Stomach (tissue), 4 donors: ENCODE measurements around the gene ATOH7.

Source experiments
- EP300 ChIP-seq: sonication (generic); formaldehyde crosslinking; IDR thresholded peaks from one replicate; pipeline ENCODE4 v1.6.1; 2017; ENCODE audit warnings: antibody characterized with exemption
- POLR2A ChIP-seq, 4 donors: fragments of 450-650 bp; IDR thresholded peaks; one replicate each; pipeline ENCODE4 v1.6.1; 2016; ENCODE audit warnings: antibody characterized with exemption in 4 of 4, control low read depth in 2 of 4, mild to moderate bottlenecking in 1 of 4, moderate library complexity in 1 of 4
- POLR2AphosphoS5 ChIP-seq, 3 donors: sonication (generic); formaldehyde crosslinking; IDR thresholded peaks; one replicate each; pipeline ENCODE4 v1.6.1; 2016; ENCODE audit warnings: antibody characterized with exemption in 3 of 3
- TF ChIP-seq, protein P1 (sequence below), 7 experiments: fragments of 450-650 bp in 4 of 7; fragments of 200-600 bp in 3 of 7; sonication (generic) in 3 of 7; IDR thresholded peaks; one replicate each; pipeline ENCODE4 v1.5.1; 2016 to 2019; ENCODE audit warnings: antibody characterized with exemption in 7 of 7, control low read depth in 2 of 7, mild to moderate bottlenecking in 1 of 7

GRCh38 chr10:68196701-68197100, 35.2 kb downstream of the ATOH7 start:
- TF ChIP-seq, protein P1, sequence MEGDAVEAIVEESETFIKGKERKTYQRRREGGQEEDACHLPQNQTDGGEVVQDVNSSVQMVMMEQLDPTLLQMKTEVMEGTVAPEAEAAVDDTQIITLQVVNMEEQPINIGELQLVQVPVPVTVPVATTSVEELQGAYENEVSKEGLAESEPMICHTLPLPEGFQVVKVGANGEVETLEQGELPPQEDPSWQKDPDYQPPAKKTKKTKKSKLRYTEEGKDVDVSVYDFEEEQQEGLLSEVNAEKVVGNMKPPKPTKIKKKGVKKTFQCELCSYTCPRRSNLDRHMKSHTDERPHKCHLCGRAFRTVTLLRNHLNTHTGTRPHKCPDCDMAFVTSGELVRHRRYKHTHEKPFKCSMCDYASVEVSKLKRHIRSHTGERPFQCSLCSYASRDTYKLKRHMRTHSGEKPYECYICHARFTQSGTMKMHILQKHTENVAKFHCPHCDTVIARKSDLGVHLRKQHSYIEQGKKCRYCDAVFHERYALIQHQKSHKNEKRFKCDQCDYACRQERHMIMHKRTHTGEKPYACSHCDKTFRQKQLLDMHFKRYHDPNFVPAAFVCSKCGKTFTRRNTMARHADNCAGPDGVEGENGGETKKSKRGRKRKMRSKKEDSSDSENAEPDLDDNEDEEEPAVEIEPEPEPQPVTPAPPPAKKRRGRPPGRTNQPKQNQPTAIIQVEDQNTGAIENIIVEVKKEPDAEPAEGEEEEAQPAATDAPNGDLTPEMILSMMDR (IDR thresholded peaks at IDR 0.05), result no peak
- TF ChIP-seq POLR2A (IDR thresholded peaks at IDR 0.05) (no peak), EP300 (no peak), POLR2AphosphoS5 (IDR thresholded peaks at IDR 0.05) (no peak)
